Thymus (tissue), 11 donors: ENCODE results near the gene RAD1. TPM values are rescaled to one million over a fixed set of nuclear protein-coding genes. Genes with fewer than 3 reads are reported as not detected.

Source experiments
- DNase-seq, 9 donors: peaks; one replicate each; pipeline ENCODE4 v3.0.0-alpha.2; 2013; ENCODE audit warnings: low spot score in 9 of 9, low read depth in 6 of 9, missing footprints in 1 of 9
- H3K27ac ChIP-seq, 2 donors: one replicate each; pipeline ENCODE4 v1.5.1; 2013; ENCODE audit warnings: control low read depth in 1 of 2, low read depth in 1 of 2, low read length in 1 of 2, mild to moderate bottlenecking in 1 of 2, moderate library complexity in 1 of 2
- H3K27me3 ChIP-seq, 2 donors: one replicate each; pipeline ENCODE4 v1.5.1; 2013; ENCODE audit warnings: low read length in 1 of 2; ENCODE audit not compliant: control insufficient read depth in 2 of 2, insufficient read depth in 1 of 2
- H3K36me3 ChIP-seq, 2 donors: one replicate each; pipeline ENCODE4 v1.5.1; 2013; ENCODE audit warnings: low read length in 1 of 2, mild to moderate bottlenecking in 1 of 2, moderate library complexity in 1 of 2; ENCODE audit not compliant: control insufficient read depth in 2 of 2, insufficient read depth in 2 of 2
- H3K4me1 ChIP-seq, 2 donors: one replicate each; pipeline ENCODE4 v1.5.1; 2013; ENCODE audit warnings: low read length in 2 of 2; ENCODE audit not compliant: control insufficient read depth in 2 of 2, insufficient read depth in 2 of 2
- H3K4me3 ChIP-seq, 2 donors: one replicate each; pipeline ENCODE4 v1.5.1; 2013; ENCODE audit warnings: low read length in 2 of 2, control low read depth in 1 of 2, mild to moderate bottlenecking in 1 of 2
- H3K9me3 ChIP-seq, 2 donors: one replicate each; pipeline ENCODE4 v1.5.1; 2013; ENCODE audit warnings: low read length in 1 of 2, mild to moderate bottlenecking in 1 of 2; ENCODE audit not compliant: control insufficient read depth in 2 of 2, insufficient read depth in 1 of 2
- WGBS: extraction: QIAGEN DNeasy Blood & Tissue Kit; methylation state at CpG from one replicate; pipeline ENCODE4 v1.1.7; 2013; 5-methylcytosine and 5-hydroxymethylcytosine counted together
- polyA plus RNA-seq: library from polyadenylated mRNA; stranded (reverse); fragments of 200-250 nt; gene quantifications from one replicate; pipeline ENCODE4 v1.2.3, GENCODE V29; 2013
- total RNA-seq: library from RNA; stranded (reverse); fragments of 120-200 nt; gene quantifications from one replicate; pipeline ENCODE4 v1.2.4, GENCODE V29; 2013
- donor health status: healthy.

Gene RAD1
- total and polyA plus RNA-seq, 2 donors: 15.8 to 21.2 TPM

DNA sequence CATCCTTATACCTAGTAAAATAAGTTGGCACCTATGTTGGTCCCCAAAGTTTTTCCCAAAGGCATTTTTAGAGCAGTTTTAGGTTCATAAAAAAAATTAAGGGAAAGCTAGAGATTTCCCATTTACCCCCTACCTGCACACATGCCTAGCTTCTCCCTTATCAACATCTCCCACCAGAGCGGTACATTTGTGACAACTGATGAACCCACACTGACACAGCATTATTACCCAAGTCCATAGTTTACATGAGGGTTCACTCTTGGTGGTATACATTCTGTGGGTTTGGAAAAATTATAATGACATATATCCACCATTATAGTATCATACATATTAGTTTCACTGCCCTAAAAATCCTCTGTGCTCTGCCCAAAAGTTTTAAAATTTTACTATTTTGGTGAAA is 12.0 kb downstream of the RAD1 start:
- H3K4me1 ChIP-seq: no peaks in the 10 kb centered on the region
- no peak for DNase-seq
- no peaks in the 10 kb centered on the region for H3K27me3 ChIP-seq
- no peak overlapping the region for H3K27ac ChIP-seq
- 82% methylated on average over 1 of the region's 1 CpG for WGBS
- H3K9me3 ChIP-seq: no peaks in the 10 kb centered on the region
- no peak overlapping the region for H3K4me3 ChIP-seq
- H3K36me3 ChIP-seq: peaks cover 9 to 19% of the 10 kb centered on the region in 2 donors

GRCh38 chr5:34900652-34901051 is 14.7 kb downstream of the RAD1 start:
- no peaks in the 10 kb centered on the region for H3K4me1 ChIP-seq
- no peaks in the 10 kb centered on the region for H3K27me3 ChIP-seq
- WGBS: 97% methylated on average over 6 of the region's 6 CpGs
- H3K4me3 ChIP-seq: no peak overlapping the region
- peaks cover 4 to 8% of the 10 kb centered on the region in 2 donors for H3K36me3 ChIP-seq
- H3K27ac ChIP-seq: no peak overlapping the region
- no peak for DNase-seq
- H3K9me3 ChIP-seq: no peaks in the 10 kb centered on the region

- peaks cover 0 to 4% of the 10 kb centered on the region in 2 donors for H3K36me3 ChIP-seq
- no peaks in the 10 kb centered on the region for H3K27me3 ChIP-seq
- no peak for DNase-seq
- WGBS: 98% methylated on average over 2 of the region's 2 CpGs
- H3K4me1 ChIP-seq: no peaks in the 10 kb centered on the region
- no peak overlapping the region for H3K27ac ChIP-seq
- H3K9me3 ChIP-seq: no peaks in the 10 kb centered on the region
- H3K4me3 ChIP-seq: no peak overlapping the region
Observed at GRCh38 chr5:34899066-34899465, 16.2 kb downstream of the RAD1 start.

DNA sequence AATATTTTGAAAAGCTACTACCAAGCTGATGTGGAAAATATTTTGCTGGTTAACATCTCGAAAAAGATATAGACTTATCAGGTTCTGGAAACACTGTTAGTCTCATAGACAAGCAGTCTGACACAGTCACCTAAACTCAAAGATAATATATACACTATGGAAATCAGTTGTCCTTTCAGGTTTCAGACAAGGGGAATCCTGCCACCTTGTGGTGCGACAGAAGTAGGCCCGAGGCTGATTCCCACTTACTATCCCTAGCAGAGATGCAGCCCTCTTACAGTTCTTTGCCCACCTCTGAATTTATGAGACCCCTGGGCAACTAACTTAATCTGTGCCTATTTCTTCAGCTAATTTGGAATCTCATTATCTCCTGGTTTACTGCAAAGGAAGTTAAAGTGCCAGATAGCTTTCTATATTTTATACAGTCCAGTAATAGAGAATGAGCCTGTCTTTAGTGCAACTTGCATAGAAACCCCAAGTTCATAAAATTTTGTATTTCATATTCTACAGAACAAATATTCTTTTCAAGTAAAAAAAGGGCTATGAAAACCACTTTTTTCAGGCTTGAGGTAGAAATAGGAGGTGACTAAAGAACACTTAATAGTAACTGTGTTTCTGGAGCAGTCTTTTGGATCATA is 16.9 kb downstream of the RAD1 start:
- no peaks in the 10 kb centered on the region for H3K4me1 ChIP-seq
- 2% methylated on average over 3 of the region's 3 CpGs for WGBS
- H3K36me3 ChIP-seq: peaks cover 0 to 4% of the 10 kb centered on the region in 2 donors
- H3K9me3 ChIP-seq: no peaks in the 10 kb centered on the region
- H3K4me3 ChIP-seq: no peak overlapping the region
- no peak overlapping the region for H3K27ac ChIP-seq
- peak in 8 of 9 donors; percentile 32 to 72 (median 44) for DNase-seq
- no peaks in the 10 kb centered on the region for H3K27me3 ChIP-seq

- Histone ChIP-seq H3K4me3 (no peak overlapping the region), H3K27ac (no peak overlapping the region), H3K36me3 (peaks cover 0 to 4% of the 10 kb centered on the region in 2 donors), H3K9me3 (no peaks in the 10 kb centered on the region), H3K27me3 (no peaks in the 10 kb centered on the region), H3K4me1 (no peaks in the 10 kb centered on the region)
- no peak for DNase-seq
Observed at GRCh38 chr5:34897646-34898045, 17.7 kb downstream of the RAD1 start.

- no peaks in the 10 kb centered on the region for H3K9me3 ChIP-seq
Observed at GRCh38 chr5:34895641-34896419, 19.5 kb downstream of the RAD1 start.

GRCh38 chr5:34894716-34895115 is 20.6 kb downstream of the RAD1 start:
- Histone ChIP-seq H3K4me1 (no peaks in the 10 kb centered on the region), H3K27ac (no peak overlapping the region), H3K36me3 (no peaks in the 10 kb centered on the region), H3K9me3 (no peaks in the 10 kb centered on the region), H3K4me3 (no peak overlapping the region), H3K27me3 (no peaks in the 10 kb centered on the region)
- no peak for DNase-seq
- 100% methylated on average over 1 of the region's 1 CpG for WGBS

More at GRCh38 chr5:34895641-34896419, 19.5 kb downstream of the RAD1 start:
- WGBS: 95% methylated on average over 2 of the region's 2 CpGs
- Histone ChIP-seq H3K4me1 (no peaks in the 10 kb centered on the region), H3K4me3 (no peak overlapping the region), H3K36me3 (no peaks in the 10 kb centered on the region), H3K27ac (no peak overlapping the region), H3K27me3 (no peaks in the 10 kb centered on the region)
- DNase-seq: no peak

GRCh38 chr5:34892414-34892813 is 22.9 kb downstream of the RAD1 start:
- no peaks in the 10 kb centered on the region for H3K4me1 ChIP-seq
- no peak overlapping the region for H3K27ac ChIP-seq
- DNase-seq: no peak
- H3K27me3 ChIP-seq: no peaks in the 10 kb centered on the region
- H3K36me3 ChIP-seq: no peaks in the 10 kb centered on the region
- WGBS: 88% methylated on average over 6 of the region's 6 CpGs
- no peaks in the 10 kb centered on the region for H3K9me3 ChIP-seq
- H3K4me3 ChIP-seq: no peak overlapping the region

DNA sequence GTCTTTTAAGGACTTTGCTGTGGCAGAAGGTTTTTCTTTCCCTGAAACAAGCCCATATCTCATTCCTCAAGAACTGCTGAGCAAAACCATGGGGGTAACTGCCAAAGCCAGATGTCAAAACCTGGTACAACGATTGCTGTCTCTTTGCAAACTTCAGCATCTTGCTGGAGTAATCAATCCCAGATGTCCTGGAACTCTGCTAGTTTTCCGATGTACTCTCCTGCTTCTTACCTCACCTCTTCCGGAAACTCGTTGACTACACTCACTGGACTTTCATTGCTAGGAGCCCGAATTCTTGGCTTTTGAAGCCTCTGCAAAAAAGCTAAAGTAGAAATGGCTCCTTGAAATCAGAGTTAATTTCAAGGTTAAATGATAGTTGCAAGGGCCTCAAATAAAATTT is 23.3 kb downstream of the RAD1 start:
- Histone ChIP-seq H3K27ac (no peak overlapping the region), H3K36me3 (no peaks in the 10 kb centered on the region), H3K4me1 (no peaks in the 10 kb centered on the region), H3K9me3 (no peaks in the 10 kb centered on the region), H3K27me3 (no peaks in the 10 kb centered on the region), H3K4me3 (no peak overlapping the region)
- DNase-seq: no peak
- 95% methylated on average over 5 of the region's 5 CpGs for WGBS
